ENCODE results near the gene REEP5. TPM values are rescaled to one million over a fixed set of nuclear protein-coding genes. Genes with fewer than 3 reads are reported as not detected.
"Not testable (repeated sequence)": the region's sequence is repeated elsewhere in the genome, so short reads cannot be mapped to it uniquely, and the experiment has no call there.

The REEP5 gene
- polyA plus RNA-seq, 1 donor, result 73.6 TPM

DNA sequence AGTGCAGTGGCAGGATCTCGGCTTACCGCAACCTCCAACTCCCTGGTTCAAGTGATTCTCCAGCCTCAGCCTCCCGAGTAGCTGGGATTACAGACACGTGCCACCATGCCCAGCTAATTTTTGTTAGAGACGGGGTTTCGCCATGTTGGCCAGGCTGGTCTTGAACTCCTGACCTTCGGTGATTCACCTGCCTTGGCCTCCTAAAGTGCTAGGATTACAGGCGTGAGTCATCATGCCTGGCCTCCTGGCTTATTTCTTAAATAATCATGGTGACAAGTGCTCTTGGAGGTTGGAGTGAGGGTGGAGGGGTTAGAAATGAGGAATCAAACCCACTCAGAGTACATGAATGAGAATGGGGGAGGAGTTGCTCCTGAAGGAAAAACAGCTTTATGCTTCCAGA is 37.8 kb upstream of the REEP5 start:
- not testable (repeated sequence) for H3K9me3 ChIP-seq (ENCODE audit: control insufficient read depth, low read depth, low read length); H3K27me3 ChIP-seq (ENCODE audit: control insufficient read depth, insufficient read depth, low read length); H3K4me3 ChIP-seq (ENCODE audit: low read length); H3K36me3 ChIP-seq (ENCODE audit: control insufficient read depth, insufficient read depth, low read length); DNase-seq; H3K27ac ChIP-seq (ENCODE audit: low read length); H3K4me1 ChIP-seq (ENCODE audit: control insufficient read depth, insufficient read depth, low read length)
- WGBS (ENCODE audit: insufficient coverage, low lambda C conversion rate), result no CpG with 5 or more reads among the region's 8 CpGs

DNA sequence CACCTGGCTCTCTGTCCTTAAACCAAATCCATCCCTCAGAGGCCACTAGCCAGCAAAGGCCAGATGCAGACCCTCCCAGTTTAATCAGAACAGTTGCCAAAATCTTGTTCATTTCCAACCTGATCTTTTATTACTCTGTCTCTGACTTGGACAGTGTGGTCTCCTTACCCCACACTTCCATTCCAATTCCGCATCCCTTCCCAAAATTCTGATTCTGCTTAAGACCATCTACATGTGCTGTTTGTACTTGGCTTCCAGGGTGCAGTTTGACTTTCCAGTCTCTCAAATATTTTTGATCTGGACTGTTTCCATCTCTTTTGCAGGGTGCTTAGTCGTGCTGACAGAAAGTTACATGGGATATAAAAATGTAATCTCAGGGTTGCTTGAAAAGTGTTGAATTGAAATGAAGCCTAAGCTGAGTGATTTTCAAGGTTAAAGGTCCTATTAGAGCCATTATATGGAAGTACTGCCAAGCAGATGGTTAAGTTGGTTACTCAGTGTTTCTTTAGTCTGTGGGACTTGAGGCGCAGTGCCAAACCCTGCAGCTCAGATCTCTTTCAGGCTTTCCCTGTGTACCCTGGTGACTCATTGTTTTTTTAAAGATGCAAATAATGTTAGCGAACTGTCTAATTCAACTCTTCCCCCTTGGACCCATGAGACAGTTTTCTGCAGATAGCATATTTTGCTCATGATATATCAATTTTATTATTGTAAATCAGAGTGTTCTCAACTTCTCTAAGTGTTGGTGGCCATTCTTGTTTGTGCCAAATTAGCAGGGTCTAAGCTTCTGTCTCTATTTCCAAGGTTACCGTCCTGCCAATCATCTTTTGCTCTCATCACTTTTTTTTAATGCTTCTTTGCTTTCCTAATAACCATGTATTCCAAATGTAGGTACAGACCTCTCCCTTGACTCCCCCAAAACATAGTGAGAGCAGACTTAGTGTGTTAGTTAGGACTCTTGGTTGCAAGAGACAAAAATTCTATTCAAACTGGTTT is 36.4 kb upstream of the REEP5 start:
- H3K27ac ChIP-seq (ENCODE audit: low read length), result no peak overlapping the region
- WGBS (ENCODE audit: insufficient coverage, low lambda C conversion rate), result 94% methylated on average over 3 of the region's 5 CpGs
- no peak overlapping the region for H3K4me3 ChIP-seq (ENCODE audit: low read length)
- H3K9me3 ChIP-seq (ENCODE audit: control insufficient read depth, low read depth, low read length), result peaks cover 6% of the 10 kb centered on the region
- H3K36me3 ChIP-seq (ENCODE audit: control insufficient read depth, insufficient read depth, low read length), result no peaks in the 10 kb centered on the region
- DNase-seq, result no peak
- H3K4me1 ChIP-seq (ENCODE audit: control insufficient read depth, insufficient read depth, low read length), result no peaks in the 10 kb centered on the region
- no peaks in the 10 kb centered on the region for H3K27me3 ChIP-seq (ENCODE audit: control insufficient read depth, insufficient read depth, low read length)

DNA sequence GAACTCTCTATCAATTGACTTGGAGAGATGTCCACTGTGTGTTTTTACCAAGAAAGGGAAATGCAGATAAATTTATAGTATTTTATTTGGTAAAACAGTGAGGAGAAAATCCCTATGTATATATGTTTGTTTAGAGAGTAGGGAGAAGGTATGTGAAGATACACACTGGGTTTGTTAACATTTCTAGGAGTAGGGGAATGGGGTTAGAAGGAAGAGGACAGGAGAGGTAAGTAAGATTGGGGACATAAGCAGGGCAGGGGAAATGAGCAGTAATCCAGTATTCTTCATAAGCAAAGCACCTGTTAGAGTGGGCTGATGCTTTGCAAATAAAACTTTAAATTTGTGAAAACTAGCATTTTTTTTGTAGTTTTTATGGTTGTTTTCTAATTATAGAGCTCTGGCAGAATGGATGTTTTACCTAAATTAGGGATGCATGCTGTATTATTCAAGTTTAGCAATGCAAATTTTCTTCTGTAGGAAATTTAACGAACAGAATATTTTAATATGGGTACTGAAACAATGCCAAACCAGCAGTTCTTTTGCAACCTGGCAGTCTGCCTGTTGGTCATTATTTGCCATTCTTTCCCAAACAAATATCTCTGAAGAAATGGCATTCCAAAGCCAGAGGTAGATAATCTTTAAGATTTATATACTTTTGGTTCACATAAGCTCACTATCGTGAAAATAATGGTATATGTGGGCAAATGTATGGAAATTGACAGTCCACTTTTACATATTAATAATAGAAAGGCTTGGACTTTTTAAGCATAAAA is 35.2 kb upstream of the REEP5 start:
- Histone ChIP-seq H3K27ac (ENCODE audit: low read length) (no peak overlapping the region), H3K4me3 (ENCODE audit: low read length) (no peak overlapping the region), H3K4me1 (ENCODE audit: control insufficient read depth, insufficient read depth, low read length) (no peaks in the 10 kb centered on the region), H3K36me3 (ENCODE audit: control insufficient read depth, insufficient read depth, low read length) (no peaks in the 10 kb centered on the region), H3K27me3 (ENCODE audit: control insufficient read depth, insufficient read depth, low read length) (no peaks in the 10 kb centered on the region), H3K9me3 (ENCODE audit: control insufficient read depth, low read depth, low read length) (peaks cover 6% of the 10 kb centered on the region)
- DNase-seq, result no peak
- WGBS (ENCODE audit: insufficient coverage, low lambda C conversion rate), result no CpG with 5 or more reads among the region's 2 CpGs

DNA sequence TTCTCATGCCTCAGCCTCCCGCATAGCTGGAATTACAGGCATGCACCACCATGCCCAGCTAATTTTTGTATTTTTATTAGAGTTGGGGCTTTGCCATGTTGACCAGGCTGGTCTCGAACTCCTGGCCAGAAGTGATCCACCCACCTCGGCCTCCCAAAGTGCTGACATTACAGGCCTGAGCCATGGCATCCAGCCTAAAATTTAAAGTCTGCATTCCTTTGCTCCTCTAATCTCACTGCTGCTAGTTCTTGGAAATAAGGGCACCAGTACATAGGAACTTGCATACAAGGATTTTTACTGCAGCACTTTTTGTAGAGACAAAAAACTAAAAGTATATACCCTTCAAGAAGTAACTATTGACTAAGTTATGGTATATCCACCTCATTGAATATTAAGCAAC is 34.6 kb upstream of the REEP5 start:
- Histone ChIP-seq H3K4me3 (ENCODE audit: low read length) (no peak overlapping the region), H3K9me3 (ENCODE audit: control insufficient read depth, low read depth, low read length) (peaks cover 6% of the 10 kb centered on the region), H3K36me3 (ENCODE audit: control insufficient read depth, insufficient read depth, low read length) (no peaks in the 10 kb centered on the region), H3K27me3 (ENCODE audit: control insufficient read depth, insufficient read depth, low read length) (no peaks in the 10 kb centered on the region), H3K27ac (ENCODE audit: low read length) (no peak overlapping the region), H3K4me1 (ENCODE audit: control insufficient read depth, insufficient read depth, low read length) (no peaks in the 10 kb centered on the region)
- WGBS (ENCODE audit: insufficient coverage, low lambda C conversion rate), result no CpG with 5 or more reads among the region's 3 CpGs
- DNase-seq, result no peak

DNA sequence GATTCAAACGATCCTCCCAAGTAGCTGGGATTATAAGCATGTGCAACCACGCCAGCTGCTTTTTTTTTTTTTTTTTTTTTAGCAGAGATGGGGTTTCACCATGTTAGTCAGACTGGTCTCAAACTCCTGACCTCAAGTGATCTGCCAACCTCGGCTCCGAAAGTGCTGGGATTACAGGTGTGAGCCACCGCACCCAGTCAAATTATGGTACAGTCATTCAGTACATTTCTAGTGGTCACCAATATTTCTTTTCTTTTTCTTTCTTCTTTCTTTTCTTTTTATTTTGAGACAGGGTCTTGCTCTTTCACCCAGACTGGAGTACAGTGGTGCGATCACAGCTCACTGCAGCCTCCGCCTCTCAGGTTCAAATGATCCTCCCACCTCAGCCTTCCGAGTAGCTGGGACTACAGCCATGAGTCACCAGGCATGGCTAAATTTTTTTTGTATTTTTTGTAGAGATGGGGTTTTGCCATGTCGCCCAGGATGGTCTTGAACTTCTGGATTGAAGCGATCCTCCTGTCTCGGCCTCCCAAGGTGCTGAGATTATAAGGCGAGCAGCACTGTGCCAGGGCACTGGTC is 29.2 kb upstream of the REEP5 start:
- H3K27me3 ChIP-seq (ENCODE audit: control insufficient read depth, insufficient read depth, low read length), result no peaks in the 10 kb centered on the region
- no peak overlapping the region for H3K27ac ChIP-seq (ENCODE audit: low read length)
- H3K36me3 ChIP-seq (ENCODE audit: control insufficient read depth, insufficient read depth, low read length), result no peaks in the 10 kb centered on the region
- WGBS (ENCODE audit: insufficient coverage, low lambda C conversion rate), result no CpG with 5 or more reads among the region's 12 CpGs
- peaks cover 6% of the 10 kb centered on the region for H3K9me3 ChIP-seq (ENCODE audit: control insufficient read depth, low read depth, low read length)
- no peak for DNase-seq
- H3K4me1 ChIP-seq (ENCODE audit: control insufficient read depth, insufficient read depth, low read length), result no peaks in the 10 kb centered on the region
- no peak overlapping the region for H3K4me3 ChIP-seq (ENCODE audit: low read length)

DNA sequence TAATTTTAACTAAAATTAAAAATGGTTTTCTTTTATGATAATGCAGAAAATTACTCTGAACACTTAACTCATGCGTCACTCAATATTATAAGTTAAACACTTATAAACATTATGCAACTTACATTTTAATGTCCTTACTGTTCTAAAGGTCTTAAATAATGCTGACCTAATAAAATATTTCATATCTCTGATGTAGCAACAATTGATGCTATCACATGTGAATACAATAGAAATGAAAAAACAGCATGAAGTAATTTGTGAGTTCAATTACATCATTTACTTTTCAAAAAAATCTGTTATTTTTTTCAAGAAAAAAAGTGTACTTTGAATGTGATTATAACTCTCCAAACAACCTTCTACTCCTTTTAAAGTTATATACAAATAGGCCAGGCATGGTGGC is 26.4 kb upstream of the REEP5 start:
- H3K27me3 ChIP-seq (ENCODE audit: control insufficient read depth, insufficient read depth, low read length), result no peaks in the 10 kb centered on the region
- H3K4me1 ChIP-seq (ENCODE audit: control insufficient read depth, insufficient read depth, low read length), result no peaks in the 10 kb centered on the region
- H3K27ac ChIP-seq (ENCODE audit: low read length), result no peak overlapping the region
- H3K36me3 ChIP-seq (ENCODE audit: control insufficient read depth, insufficient read depth, low read length), result no peaks in the 10 kb centered on the region
- no peaks in the 10 kb centered on the region for H3K9me3 ChIP-seq (ENCODE audit: control insufficient read depth, low read depth, low read length)
- WGBS (ENCODE audit: insufficient coverage, low lambda C conversion rate), result no CpG with 5 or more reads among the region's 1 CpG
- DNase-seq, result no peak
- H3K4me3 ChIP-seq (ENCODE audit: low read length), result no peak overlapping the region

DNA sequence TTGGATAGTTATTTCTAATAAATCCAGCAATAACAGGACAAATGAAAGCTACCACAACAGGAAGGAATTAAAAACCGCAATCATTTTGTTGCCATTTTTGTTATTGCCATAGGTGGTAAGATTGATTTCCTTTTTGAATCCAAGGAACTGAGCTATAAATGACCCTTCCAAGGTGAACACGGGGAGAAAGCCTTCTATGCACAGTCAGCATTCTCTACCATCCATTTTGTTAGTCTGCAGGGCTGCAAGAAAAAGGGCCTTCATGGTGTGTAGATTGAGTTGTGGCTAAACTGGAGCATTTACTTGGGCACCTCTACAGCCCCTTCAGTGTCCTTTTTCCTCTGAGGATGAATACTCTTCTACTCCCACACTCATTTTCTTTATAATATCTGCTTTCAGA is 18.6 kb upstream of the REEP5 start:
- no CpG with 5 or more reads among the region's 2 CpGs for WGBS (ENCODE audit: insufficient coverage, low lambda C conversion rate)
- H3K27ac ChIP-seq (ENCODE audit: low read length), result no peak overlapping the region
- no peaks in the 10 kb centered on the region for H3K4me1 ChIP-seq (ENCODE audit: control insufficient read depth, insufficient read depth, low read length)
- DNase-seq, result no peak
- H3K4me3 ChIP-seq (ENCODE audit: low read length), result no peak overlapping the region
- H3K27me3 ChIP-seq (ENCODE audit: control insufficient read depth, insufficient read depth, low read length), result no peaks in the 10 kb centered on the region
- no peaks in the 10 kb centered on the region for H3K9me3 ChIP-seq (ENCODE audit: control insufficient read depth, low read depth, low read length)
- no peaks in the 10 kb centered on the region for H3K36me3 ChIP-seq (ENCODE audit: control insufficient read depth, insufficient read depth, low read length)

DNA sequence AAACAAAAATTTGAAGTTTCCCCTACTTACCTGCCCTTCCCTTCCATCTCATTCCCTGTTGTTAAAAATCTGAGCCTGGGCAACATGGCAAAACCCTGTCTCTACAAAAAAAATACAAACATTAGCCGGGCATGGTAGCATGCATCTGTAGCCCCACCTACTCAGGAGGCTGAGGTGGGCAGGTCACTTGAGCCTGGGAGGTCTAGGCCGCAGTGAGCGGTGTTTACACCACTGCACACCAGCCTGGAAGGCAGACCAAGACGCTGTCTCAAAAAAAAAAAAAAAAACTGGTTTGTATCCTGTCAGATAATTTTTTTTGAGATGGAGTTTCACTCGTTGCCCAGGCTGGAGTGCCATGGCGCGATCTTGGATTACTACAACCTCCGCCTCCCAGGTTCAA is 16.3 kb upstream of the REEP5 start:
- no CpG with 5 or more reads among the region's 8 CpGs for WGBS (ENCODE audit: insufficient coverage, low lambda C conversion rate)
- no peak for DNase-seq
- Histone ChIP-seq H3K9me3 (ENCODE audit: control insufficient read depth, low read depth, low read length) (no peaks in the 10 kb centered on the region), H3K36me3 (ENCODE audit: control insufficient read depth, insufficient read depth, low read length) (no peaks in the 10 kb centered on the region), H3K27ac (ENCODE audit: low read length) (no peak overlapping the region), H3K4me1 (ENCODE audit: control insufficient read depth, insufficient read depth, low read length) (no peaks in the 10 kb centered on the region), H3K27me3 (ENCODE audit: control insufficient read depth, insufficient read depth, low read length) (no peaks in the 10 kb centered on the region), H3K4me3 (ENCODE audit: low read length) (no peak overlapping the region)

DNA sequence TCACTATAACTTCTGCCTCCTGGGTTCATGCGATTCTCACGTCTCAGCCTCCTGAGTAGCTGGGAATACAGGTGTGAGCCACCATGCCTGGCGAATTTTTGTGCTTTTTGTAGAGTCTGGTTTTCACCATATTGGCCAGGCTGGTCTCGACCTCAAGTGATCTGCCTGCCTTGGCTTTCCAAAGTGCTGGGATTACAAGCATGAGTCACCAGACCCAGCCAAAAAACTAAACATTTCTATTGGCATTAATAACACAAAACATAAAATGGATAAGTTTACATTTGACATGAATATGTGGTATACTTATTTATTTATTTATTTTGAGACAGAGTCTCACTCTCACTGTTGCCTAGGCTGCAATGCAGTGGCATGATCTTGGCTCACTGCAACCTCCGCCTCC is 13.6 kb upstream of the REEP5 start:
- Histone ChIP-seq H3K27ac (ENCODE audit: low read length) (no peak overlapping the region), H3K4me1 (ENCODE audit: control insufficient read depth, insufficient read depth, low read length) (no peaks in the 10 kb centered on the region), H3K9me3 (ENCODE audit: control insufficient read depth, low read depth, low read length) (no peaks in the 10 kb centered on the region), H3K4me3 (ENCODE audit: low read length) (no peak overlapping the region), H3K36me3 (ENCODE audit: control insufficient read depth, insufficient read depth, low read length) (no peaks in the 10 kb centered on the region), H3K27me3 (ENCODE audit: control insufficient read depth, insufficient read depth, low read length) (no peaks in the 10 kb centered on the region)
- DNase-seq, result no peak
- WGBS (ENCODE audit: insufficient coverage, low lambda C conversion rate), result no CpG with 5 or more reads among the region's 5 CpGs

DNA sequence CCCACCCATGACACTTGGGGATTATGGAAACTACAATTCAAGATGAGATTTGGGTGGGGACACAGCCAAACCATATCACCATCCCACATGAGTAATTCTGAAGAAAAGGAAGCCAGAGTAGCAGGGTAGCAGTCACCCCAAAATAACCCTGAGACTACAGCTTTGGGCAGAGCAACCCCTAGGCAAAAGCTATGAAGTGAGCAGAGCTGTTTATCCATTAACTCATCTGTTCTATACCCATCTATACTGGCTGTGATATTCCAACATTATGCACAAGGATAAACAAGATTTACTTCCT is 12.3 kb upstream of the REEP5 start:
- H3K27ac ChIP-seq (ENCODE audit: low read length), result no peak overlapping the region
- no peaks in the 10 kb centered on the region for H3K9me3 ChIP-seq (ENCODE audit: control insufficient read depth, low read depth, low read length)
- H3K36me3 ChIP-seq (ENCODE audit: control insufficient read depth, insufficient read depth, low read length), result no peaks in the 10 kb centered on the region
- no peak for DNase-seq
- H3K27me3 ChIP-seq (ENCODE audit: control insufficient read depth, insufficient read depth, low read length), result no peaks in the 10 kb centered on the region
- no peak overlapping the region for H3K4me3 ChIP-seq (ENCODE audit: low read length)
- no peaks in the 10 kb centered on the region for H3K4me1 ChIP-seq (ENCODE audit: control insufficient read depth, insufficient read depth, low read length)

Data from large intestine (tissue), 3 donors.